GM18519 (cell line): ENCODE measurements around the gene ITPR2.
A peak's percentile ranks its signal among the peaks of the same experiment; 100 is the strongest.
"Not testable (repeated sequence)": the region's sequence is repeated elsewhere in the genome, so short reads cannot be mapped to it uniquely, and the experiment has no call there.

Experiments used
- ATAC-seq: cut with Tn5 transposase; IDR thresholded peaks from one replicate; pipeline ENCODE4 v1.9.1; 2021; ENCODE audit warnings: mild to moderate bottlenecking, moderate library complexity; ENCODE audit not compliant: unreplicated experiment, low FRiP score

ITPR2 gene

GRCh38 chr12:26832822-26833742 lies at the start of gene ITPR2:
TSS of gene ITPR2 (minus strand) at chr12:26833194. CDS start at chr12:26832781, 413 bp downstream.
- ATAC-seq: peak; percentile 50

GRCh38 chr12:26880625-26881024 lies 47.6 kb upstream of the ITPR2 start:
- ATAC-seq: no peak

- ATAC-seq: no peak
Measured at GRCh38 chr12:26878661-26879119, 45.7 kb upstream of the ITPR2 start.

GRCh38 chr12:26874501-26875296 lies 41.7 kb upstream of the ITPR2 start:
- ATAC-seq: peak; percentile 46

- ATAC-seq: no peak
Measured at GRCh38 chr12:26872625-26873024, 39.6 kb upstream of the ITPR2 start.

- ATAC-seq: no peak
Measured at GRCh38 chr12:26871985-26872384, 39.0 kb upstream of the ITPR2 start.

GRCh38 chr12:26870491-26871419 lies 37.8 kb upstream of the ITPR2 start:
- ATAC-seq: no peak

- no peak for ATAC-seq
Measured at GRCh38 chr12:26869908-26870459, 37.0 kb upstream of the ITPR2 start.

- ATAC-seq: no peak
Measured at GRCh38 chr12:26869104-26869494, 36.1 kb upstream of the ITPR2 start.

- ATAC-seq: no peak
Measured at GRCh38 chr12:26868447-26869103, 35.6 kb upstream of the ITPR2 start.

- no peak for ATAC-seq
Measured at GRCh38 chr12:26867080-26867479, 34.1 kb upstream of the ITPR2 start.

GRCh38 chr12:26863515-26863914 lies 30.5 kb upstream of the ITPR2 start:
- no peak for ATAC-seq

GRCh38 chr12:26862787-26863186 lies 29.8 kb upstream of the ITPR2 start:
- not testable (repeated sequence) for ATAC-seq

- no peak for ATAC-seq
Measured at GRCh38 chr12:26861690-26862089, 28.7 kb upstream of the ITPR2 start.

- no peak for ATAC-seq
Measured at GRCh38 chr12:26857465-26858176, 24.6 kb upstream of the ITPR2 start.

GRCh38 chr12:26855337-26855736 lies 22.3 kb upstream of the ITPR2 start:
- ATAC-seq: no peak

GRCh38 chr12:26854031-26854390 lies 21.0 kb upstream of the ITPR2 start:
- ATAC-seq: no peak

GRCh38 chr12:26853303-26854030 lies 20.5 kb upstream of the ITPR2 start:
- no peak for ATAC-seq
